ENCODE data around the gene CAPN5.
"Not testable (repeated sequence)": the region's sequence is repeated elsewhere in the genome, so short reads cannot be mapped to it uniquely, and the experiment has no call there.

CAPN5 gene

DNA sequence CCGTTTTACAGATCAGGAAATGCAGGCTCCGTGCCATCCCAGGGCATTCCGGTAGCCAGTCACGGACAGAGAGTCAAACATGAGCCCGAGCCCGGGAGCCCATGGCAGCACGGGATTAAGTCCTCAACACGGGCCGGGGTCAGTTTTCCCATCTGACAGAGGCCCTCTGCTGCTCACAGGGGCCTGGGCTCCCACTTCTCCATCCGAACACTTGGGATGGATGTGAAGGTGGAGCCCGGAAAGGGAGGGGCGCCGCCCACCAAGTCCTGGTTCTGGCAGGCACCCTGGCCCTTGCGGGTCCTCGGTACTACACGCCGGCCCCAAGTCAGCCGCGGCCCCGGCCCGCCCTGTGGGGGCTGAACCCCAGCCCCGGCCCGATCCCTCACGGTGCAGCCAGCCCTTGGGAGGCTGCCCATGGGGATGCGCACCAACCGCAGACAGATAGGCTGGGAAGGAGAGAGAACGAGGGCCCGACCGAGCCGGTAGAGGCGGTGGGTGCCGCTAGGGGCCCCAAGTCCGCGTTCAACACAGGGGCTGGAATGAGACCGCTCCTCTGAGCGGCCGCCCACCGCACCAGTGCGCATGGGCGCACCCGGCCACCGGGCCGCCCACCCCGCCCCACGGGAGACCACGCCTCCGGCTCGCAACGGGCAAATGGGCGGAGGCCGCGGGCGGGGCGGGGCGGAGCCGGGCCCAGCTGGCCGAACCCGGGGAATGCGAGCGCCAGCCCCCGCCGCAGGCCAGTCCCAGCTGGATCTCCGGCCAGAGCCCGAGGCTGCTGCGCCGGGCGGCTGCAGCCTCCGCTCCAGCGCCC, at the start of gene CAPN5:
Gene CAPN5, plus strand, starts transcription at position 743 of the 814 bp plus-strand sequence. CDS start 17,916 bp downstream, outside the sequence.
- DNase-seq, result peak; percentile 82

DNA sequence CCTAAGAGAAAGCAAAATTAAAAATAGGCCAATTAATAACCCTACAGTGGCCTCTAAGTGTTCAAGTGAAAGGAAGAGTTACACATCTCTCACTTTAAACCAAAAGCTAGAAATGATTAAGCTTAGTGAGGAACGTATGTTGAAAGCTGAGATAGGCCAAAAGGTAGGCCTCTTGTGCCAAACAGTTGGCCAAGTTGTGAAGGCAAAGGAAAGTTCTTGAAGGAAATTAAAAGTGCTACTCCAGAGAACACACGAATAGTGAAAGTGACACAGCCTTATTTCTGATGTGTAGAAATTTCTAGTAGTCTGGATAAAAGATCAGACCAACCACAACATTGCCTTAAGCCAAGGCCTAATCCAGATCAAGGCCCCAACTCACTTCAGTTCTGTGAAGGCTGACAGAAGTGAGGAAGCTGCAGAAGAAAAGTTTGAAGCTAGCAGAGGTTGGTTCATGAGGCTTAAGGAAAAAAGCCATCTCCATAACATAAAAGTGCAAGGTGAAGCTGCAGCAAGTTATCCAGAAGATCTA, 48.3 kb upstream of the CAPN5 start:
- not testable (repeated sequence) for DNase-seq

GRCh38 chr11:77019976-77020595, 46.7 kb upstream of the CAPN5 start:
- no peak for DNase-seq

GRCh38 chr11:77020734-77021133, 46.0 kb upstream of the CAPN5 start:
- DNase-seq, result no peak

DNA sequence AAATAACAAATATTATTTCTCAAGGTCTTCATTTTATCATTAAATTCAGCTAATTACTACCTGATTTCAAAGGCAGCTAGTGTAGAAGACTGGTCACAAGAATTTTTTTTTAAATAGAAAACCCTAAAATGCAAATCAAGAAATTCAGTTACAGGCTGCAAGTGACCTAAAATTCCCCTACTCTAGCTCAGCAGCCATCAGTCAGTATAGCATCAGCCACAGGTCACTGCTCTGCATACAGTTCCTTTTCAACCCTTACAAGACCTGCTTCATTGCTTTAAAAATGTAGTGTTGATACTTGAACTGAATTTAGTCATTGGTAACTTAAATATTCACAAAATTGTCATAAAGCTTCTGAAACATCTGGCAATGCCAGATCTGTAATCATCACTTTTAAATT, 42.0 kb upstream of the CAPN5 start:
- DNase-seq, result no peak

DNA sequence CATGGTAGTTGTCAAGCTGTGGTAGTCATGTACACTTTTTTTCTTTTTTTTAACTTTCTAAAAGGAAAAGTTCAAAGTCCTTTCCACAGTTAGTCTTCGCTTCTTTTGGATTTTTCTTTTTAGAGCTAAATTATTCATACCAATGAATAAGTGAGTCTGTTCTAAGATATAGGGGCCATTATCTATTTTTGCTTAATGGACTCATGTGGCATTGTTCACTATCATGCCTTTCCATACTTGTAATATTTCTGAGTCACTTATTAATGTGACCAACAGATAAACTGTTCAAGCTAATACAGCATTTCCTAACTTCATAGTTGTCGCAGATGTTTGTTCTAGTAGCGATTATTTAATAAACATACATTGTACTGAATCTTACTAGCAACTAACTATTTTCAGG, 40.5 kb upstream of the CAPN5 start:
- DNase-seq, result peak; percentile 91

DNA sequence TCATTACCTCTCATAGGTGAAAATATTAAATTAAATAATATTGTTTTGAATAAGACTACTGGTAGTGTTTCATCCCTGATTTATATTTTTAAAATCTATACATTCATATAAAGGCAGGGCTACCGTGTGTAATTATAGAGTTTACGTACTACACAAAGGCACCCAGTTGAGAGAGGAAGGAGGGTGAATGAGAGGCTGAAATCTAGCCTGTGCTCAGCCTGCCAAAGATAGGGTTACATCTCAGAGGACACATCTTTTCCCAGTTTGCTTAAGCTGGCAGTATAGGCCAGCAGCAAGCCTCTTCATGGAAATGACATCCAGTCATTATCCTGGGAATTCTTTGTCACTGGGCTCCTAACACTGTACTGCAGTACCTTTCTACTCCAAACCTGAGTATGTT, 40.0 kb upstream of the CAPN5 start:
- DNase-seq, result peak; percentile 47

GRCh38 chr11:77027275-77027674, 39.5 kb upstream of the CAPN5 start:
- DNase-seq, result no peak

GRCh38 chr11:77029829-77030228, 36.9 kb upstream of the CAPN5 start:
- DNase-seq, result peak; percentile 33

DNA sequence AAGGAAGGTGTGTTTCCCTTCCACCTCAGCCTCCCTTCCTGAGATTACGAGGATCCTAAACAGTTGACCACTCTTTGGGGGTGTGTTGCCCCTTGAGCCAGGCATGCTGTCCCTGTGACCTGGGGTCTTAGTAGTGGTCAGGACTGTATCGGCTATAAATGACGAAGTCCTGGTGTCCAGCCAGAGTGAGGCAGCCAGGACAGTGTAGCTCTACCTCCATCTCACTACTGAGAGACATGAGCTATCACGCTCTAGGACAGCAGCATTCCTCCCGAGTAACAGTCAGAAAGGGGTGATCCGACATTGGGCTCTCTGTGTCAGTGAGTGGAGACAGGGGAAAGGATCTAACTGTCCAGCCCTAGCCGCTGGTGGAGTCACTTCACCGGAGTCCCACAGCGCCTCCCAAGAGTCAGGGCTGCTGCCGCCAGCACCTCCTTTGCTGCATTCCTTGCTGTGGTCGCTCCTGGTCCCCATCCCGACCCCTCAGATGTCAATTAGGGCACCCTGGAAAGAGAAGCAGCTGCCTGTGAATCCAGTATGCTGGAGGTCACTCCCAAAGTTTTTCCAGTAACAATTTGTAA, 35.8 kb upstream of the CAPN5 start:
- DNase-seq, result no peak

DNA sequence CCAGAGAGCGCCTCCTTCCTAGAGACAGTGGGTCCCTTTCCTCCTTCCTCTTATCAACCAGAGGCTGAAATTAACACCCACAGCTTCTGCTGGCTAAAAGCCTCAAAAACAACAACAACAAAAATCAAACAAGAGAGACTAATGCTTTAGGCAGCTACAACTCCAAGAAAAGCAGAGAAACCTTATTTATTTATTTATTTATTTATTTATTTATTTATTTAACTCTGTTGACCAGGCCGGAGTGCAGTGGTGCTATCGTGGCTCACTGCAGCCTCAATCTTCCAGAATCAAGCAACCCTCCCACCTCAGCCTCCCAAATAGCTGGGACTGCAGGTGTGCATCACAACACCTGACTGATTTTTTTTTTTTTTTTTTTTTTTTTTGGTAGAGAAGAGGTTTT, 35.2 kb upstream of the CAPN5 start:
- no peak for DNase-seq

GRCh38 chr11:77035039-77035438, 31.7 kb upstream of the CAPN5 start:
- DNase-seq, result no peak

GRCh38 chr11:77035580-77035979, 31.2 kb upstream of the CAPN5 start:
- DNase-seq, result no peak

- no peak for DNase-seq
Measured at GRCh38 chr11:77036398-77036797, 30.4 kb upstream of the CAPN5 start.

DNA sequence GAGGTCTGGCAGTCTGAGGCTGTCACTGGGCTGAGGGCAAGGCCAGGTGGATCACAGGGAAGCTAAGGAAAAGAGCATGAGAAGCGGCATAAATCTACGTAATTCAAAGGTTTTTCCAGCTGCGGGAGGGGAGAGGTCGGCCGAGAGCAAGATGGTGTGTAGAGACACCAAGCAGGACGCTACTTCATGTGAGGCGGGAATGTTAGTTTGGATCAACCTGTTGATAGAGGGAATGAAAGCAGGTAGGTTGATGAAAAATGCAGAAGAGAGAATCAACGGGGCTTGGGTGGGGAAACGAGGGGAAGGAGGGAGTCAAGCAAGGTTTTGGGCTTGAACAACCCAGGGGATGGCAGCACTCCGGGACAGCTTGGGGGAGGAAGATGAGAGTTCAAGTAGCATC, 29.7 kb upstream of the CAPN5 start:
- DNase-seq, result no peak

- DNase-seq, result no peak
Measured at GRCh38 chr11:77038029-77038824, 28.5 kb upstream of the CAPN5 start.

DNA sequence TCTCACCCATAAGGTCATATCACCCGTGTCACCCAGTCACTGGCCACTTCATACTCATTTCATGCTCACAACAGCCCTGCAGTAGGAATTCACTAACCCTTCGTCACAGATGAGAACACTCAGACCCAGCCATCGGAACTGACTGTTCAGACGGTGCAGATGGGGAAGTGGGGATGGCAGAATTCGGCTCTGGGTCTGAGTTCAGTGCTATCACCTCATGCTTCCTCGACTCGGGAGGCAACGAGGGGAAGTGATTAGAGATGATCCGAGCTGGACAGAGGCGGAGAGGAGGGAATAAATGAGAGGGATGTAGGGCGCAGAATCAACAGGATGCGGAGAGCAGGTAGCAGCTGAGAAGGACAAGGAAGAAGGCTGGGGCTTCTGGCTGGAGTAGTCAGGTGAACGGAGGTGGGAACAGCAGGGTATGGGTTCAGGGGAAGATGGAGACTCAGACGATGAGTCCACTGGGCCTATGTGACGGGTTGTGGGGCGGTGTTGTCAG, 27.9 kb upstream of the CAPN5 start:
- no peak for DNase-seq

GRCh38 chr11:77039491-77040400, 27.0 kb upstream of the CAPN5 start:
- peak; percentile 59 for DNase-seq

- DNase-seq, result no peak
Measured at GRCh38 chr11:77040401-77040777, 26.4 kb upstream of the CAPN5 start.

GRCh38 chr11:77040889-77041288, 25.9 kb upstream of the CAPN5 start:
- DNase-seq, result no peak

DNA sequence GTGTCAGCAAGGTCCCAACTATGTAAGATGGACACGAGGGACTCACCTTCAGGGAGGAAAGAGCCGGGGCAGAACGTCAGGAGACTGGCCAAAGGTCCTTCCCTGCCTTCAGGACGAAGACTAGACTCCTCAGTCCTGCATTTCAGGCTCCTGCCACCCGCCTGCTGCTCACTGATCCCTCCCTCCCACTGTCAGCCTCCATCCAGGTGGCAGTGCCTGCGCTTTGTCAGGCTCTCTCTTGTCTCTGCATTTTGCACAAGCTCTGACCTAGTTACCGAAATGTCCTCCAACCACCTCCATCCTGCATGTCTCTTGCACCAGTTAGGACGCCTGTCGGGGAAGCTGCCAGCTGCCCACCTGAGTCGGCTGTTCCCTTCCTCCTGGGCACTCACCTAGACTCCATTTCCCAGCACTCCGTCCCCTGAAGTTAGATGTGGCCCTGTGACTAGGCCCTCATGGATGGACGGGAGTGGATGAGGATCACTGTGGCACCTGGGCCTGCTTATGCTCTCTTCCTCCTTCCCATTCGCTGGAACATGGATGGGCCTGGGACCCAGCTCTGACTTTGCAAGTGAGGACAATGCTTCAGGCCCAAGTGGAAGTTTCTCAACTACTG, 24.6 kb upstream of the CAPN5 start:
- no peak for DNase-seq

Data from hematopoietic multipotent progenitor cell treated with erythropoietin and hydrocortisone succinate and interleukin-3 and kit ligand, for 8 days (in vitro differentiated cells).